ENCODE results near the gene LNPK. TPM values are rescaled to one million over a fixed set of nuclear protein-coding genes. Genes with fewer than 3 reads are reported as not detected.
A peak's percentile ranks its signal among the peaks of the same experiment; 100 is the strongest.
"Not testable (repeated sequence)": the region's sequence is repeated elsewhere in the genome, so short reads cannot be mapped to it uniquely, and the experiment has no call there.

The LNPK gene
- total RNA-seq, 1 donor = 7.3 TPM

DNA sequence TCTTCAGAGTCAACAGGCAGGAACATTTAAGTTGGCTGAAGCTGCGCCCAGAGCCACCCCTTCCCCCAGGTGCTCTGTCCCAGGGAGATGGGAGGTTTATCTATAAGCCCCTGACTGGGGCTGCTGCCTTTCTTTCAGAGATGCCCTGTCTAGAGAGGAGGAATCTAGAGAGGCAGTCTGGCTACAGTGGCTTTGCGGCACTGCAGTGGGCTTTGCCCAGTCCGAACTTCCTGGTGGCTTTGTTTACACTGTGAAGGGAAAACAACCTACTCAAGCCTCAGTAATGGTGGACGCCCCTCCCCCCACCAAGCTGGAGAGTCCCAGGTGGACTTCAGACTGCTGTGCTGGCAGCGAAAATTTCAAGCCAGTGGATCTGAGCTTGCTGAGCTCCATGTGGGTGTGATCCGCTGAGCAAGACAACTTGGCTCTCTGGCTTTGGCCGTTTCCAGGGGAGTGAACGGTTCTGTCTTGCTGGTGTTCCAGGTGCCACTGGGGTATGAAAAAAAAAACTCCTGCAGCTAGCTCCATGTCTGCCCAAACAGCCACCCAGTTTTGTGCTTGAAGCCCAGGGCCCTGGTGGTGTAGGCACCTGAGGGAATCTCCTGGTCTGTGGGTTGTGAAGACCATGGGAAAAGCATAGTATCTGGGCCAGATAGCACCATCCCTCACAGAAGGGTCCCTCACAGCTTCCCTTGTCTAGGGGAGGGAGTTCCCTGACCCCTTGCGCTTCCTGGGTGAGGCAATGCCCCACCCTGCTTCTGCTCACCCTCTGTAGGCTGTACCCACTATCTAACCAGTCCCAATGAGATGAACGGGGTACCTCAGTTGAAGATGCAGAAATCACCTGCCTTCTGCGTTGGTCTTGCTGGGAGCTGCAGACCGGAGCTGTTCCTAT is 88.0 kb downstream of the LNPK start:
- DNase-seq (ENCODE audit: low read depth in 2 of 3, low spot score in 2 of 3) = not testable (repeated sequence)

DNA sequence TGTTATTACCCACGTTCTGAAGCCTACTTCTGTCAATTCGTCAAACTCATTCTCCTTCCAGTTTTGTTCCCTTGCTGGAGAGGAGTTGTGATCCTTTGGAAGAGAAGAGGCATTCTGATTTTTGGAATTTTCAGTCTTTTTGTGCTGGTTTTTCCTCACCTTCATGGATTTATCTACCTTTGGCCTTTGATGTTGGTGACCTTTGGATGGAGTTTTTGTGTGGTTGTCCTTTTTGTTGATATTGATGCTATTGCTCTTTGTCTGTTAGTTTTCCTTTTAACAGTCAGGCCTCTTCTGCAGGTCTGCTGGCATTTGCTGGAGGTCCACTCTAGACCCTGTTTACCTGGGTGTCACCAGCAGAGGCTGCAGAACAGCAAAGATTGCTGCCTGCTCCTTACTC is 88.8 kb downstream of the LNPK start:
- not testable (repeated sequence) for DNase-seq (ENCODE audit: low read depth in 2 of 3, low spot score in 2 of 3)

DNA sequence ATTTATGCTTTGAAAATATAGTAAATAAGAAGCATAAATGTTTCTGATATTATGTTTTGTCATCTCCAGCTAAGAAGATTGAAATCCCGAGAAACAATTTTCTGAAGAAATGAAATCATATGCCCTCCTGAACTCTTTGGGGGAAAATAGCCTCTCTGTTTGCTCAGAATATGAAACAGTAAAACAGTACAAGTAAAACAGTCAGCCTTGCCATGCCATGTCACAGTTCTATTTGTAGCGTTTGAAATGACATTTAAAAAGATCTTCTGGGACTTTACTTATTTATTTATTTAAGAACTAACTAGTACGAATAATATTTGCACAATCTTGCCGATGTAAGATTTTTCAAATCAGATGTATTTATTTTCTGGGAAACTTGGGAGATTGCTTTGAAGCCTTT is 98.0 kb downstream of the LNPK start:
- DNase-seq (ENCODE audit: low read depth in 2 of 3, low spot score in 2 of 3) = no peak

DNA sequence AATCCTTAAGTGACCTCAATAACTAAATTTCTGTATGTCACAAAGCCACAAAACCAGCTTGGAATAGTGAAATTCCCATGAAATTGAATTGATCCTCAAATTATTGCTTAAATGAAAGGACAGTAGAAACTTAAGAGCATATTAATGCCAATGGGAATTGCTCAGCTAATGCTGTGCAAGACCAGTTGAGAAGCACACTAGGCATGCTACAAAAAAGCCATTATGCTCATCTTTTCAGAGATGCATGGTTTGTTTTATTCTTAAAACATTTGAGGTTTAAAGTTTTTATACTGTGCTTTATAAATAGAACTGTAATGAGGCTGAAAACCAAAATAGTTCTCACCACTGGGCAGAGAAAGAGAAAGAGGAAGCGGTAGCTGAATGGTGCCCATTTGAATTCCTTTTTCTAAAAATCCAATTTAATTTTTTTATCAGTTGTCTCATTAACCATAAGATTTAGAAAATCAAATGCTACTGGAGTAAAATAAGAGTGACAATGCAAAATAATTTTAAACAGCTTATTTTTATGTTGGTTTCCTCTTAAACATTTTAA is 98.6 kb downstream of the LNPK start:
- DNase-seq (ENCODE audit: low read depth in 2 of 3, low spot score in 2 of 3) = peak in 1 of 3 donors; percentile 12

DNA sequence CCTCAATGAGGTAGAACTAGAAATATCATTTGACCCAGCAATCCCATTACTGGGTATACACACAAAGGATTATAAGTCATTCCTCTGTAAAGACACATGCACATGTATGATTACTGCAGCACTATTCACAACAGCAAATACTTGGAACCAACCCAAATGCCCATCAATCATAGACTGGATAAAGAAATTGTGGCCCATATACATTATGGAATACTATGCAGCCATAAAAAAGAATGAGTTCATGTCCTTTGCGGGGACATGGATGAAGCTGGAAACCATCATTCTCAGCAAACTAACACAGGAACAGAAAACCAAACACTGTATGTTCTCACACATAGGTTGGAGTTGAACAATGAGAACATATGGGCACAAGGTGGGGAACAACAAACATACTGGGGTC is 106.1 kb downstream of the LNPK start:
- not testable (repeated sequence) for DNase-seq (ENCODE audit: low read depth in 2 of 3, low spot score in 2 of 3)

- peak in 1 of 3 donors; percentile 6 for DNase-seq (ENCODE audit: low read depth in 2 of 3, low spot score in 2 of 3)
Measured at GRCh38 chr2:175892046-175892445, 110.0 kb downstream of the LNPK start.

DNA sequence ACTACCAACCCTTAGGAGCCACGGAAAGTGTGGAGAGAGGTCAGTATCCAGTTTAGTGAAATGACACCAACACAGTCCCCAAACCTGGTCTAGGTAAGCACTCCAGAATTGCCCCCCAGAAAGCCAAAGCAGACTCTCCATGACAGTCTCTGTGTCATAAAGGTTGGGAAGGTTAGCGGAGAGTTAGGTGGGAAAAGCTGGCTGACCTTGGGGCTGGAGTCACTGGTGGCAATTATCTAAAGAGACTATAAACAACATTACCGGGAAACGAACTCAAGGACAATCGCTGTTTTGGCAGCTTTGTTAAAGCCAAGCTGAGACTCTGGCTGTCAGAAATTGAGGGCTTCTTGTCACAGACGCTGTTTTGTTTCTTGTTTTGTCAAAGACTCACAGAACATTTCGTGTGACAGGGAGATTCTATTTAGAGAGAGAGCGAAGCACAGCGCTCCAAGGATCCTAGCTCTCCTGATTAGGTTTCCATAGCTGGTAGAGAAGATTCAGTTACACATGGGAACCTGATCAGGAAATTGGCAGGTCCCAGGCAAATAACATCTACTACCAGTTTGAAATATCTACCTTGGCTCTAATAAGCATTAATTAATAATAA is 111.3 kb downstream of the LNPK start:
- DNase-seq (ENCODE audit: low read depth in 2 of 3, low spot score in 2 of 3) = no peak

- no peak for DNase-seq (ENCODE audit: low read depth in 2 of 3, low spot score in 2 of 3)
Measured at GRCh38 chr2:175889701-175890302, 112.3 kb downstream of the LNPK start.

DNA sequence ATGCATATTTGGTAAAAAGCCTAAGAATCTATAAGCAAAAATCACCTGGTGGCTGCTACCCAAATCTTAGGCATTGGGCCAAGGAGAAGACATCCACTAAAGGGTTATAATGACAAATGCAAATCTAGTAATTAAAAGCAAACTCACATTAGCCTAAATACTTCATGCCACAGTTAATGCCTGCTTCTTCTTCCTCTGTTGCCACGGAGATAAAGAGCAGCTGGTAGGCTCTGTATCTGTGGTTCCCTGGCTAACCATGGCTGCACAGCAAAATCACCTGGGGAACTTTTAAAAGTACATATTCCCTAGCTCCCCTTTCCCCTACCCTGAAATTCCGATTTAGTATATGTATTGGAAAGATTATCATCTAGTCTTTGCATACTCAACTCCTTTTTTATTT is 114.3 kb downstream of the LNPK start:
- no peak for DNase-seq (ENCODE audit: low read depth in 2 of 3, low spot score in 2 of 3)

GRCh38 chr2:175884697-175885393 is 117.2 kb downstream of the LNPK start:
- no peak for DNase-seq (ENCODE audit: low read depth in 2 of 3, low spot score in 2 of 3)

- DNase-seq (ENCODE audit: low read depth in 2 of 3, low spot score in 2 of 3) = no peak
Measured at GRCh38 chr2:175883586-175884194, 118.4 kb downstream of the LNPK start.

DNA sequence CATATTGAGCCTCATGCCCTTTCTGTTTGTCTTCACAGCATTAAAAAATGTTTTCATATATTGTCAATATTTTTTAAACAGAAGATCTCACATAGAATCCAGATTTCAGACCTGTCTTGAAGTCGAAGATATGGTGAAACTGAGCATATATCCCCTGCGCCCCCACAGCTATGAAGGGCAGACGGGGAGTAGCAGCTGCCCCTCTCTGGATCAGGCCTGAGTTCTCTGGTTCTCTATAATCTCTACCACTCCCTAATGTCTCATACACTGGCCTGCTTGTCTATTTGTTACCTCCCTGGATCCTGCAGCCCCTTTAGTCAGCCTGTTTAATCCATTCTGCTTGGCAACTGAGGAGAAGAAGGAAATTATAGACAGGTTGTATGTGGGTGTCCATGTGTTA is 122.4 kb downstream of the LNPK start:
- no peak for DNase-seq (ENCODE audit: low read depth in 2 of 3, low spot score in 2 of 3)

- DNase-seq (ENCODE audit: low read depth in 2 of 3, low spot score in 2 of 3) = no peak
Measured at GRCh38 chr2:175877845-175878544, 124.1 kb downstream of the LNPK start.

GRCh38 chr2:175874291-175874690 is 127.8 kb downstream of the LNPK start:
- no peak for DNase-seq (ENCODE audit: low read depth in 2 of 3, low spot score in 2 of 3)

Other genes with a start within 250 kb of the LNPK start
- not detected for gene EVX2, start 81.7 kb upstream of the LNPK start, total RNA-seq
- not detected for gene HOXD13, start 90.5 kb upstream of the LNPK start, total RNA-seq
- not detected for gene HOXD12, start 97.5 kb upstream of the LNPK start, total RNA-seq
- gene HOXD11, start 105.0 kb upstream of the LNPK start, total RNA-seq = not detected
- gene HOXD10, start 114.5 kb upstream of the LNPK start, total RNA-seq = not detected
- not detected for gene HOXD9, start 120.5 kb upstream of the LNPK start, total RNA-seq
- gene HOXD8, start 127.4 kb upstream of the LNPK start, total RNA-seq = not detected
- gene HOXD4, start 149.3 kb upstream of the LNPK start, total RNA-seq = not detected
- not detected for gene HOXD3, start 155.0 kb upstream of the LNPK start, total RNA-seq
- not detected for gene HOXD1, start 186.4 kb upstream of the LNPK start, total RNA-seq

Data from hematopoietic multipotent progenitor cell (in vitro differentiated cells).